ENCODE results near the gene NAPA. TPM values are rescaled to one million over a fixed set of nuclear protein-coding genes. Genes with fewer than 3 reads are reported as not detected.

The NAPA gene
- total RNA-seq, 3 donors from 2014 or later, result 109 to 145 (median 124) TPM

DNA sequence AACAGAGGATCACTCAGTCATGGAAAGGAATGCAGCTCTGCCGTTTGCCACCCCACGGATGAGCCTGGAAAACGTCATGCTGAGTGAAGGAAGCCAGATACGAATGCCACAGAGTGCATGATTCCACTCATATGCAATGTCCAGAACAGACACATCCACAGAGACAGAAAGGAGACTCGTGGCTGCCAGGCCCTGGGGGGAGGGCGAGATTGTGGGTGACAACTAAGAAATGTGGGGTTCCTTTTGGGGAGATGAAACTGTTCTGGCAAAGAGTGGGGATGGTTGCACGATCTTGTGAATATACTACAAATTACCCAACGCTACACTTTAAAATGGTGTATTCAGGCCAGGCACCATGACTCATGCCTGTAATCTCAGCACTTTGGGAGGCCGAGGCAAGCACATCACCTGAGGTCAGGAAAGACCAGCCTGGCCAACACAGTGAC is 27.2 kb upstream of the NAPA start:
- intact Hi-C loops (cut with DNase I, micrococcal nuclease), result no loop called here

DNA sequence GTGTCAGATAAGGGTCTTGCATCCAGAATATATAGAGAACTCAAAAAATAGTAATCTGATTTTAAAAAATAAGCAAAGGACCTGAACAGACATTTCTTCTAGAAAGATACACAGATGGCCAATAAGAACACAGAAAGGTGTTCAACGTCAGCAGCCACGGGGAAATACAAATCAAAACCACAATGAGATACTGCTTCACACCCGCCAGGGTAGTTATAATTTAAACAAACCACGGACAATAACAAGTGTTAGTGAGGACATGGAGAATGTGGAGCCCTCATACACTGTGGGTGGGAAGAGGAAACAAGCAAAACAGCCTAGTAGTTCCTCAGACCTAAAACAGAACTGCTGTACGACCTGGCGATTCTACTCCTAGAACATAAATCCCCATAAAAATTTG is 26.7 kb upstream of the NAPA start:
- no peak for DNase-seq
- TF ChIP-seq, protein P1, sequence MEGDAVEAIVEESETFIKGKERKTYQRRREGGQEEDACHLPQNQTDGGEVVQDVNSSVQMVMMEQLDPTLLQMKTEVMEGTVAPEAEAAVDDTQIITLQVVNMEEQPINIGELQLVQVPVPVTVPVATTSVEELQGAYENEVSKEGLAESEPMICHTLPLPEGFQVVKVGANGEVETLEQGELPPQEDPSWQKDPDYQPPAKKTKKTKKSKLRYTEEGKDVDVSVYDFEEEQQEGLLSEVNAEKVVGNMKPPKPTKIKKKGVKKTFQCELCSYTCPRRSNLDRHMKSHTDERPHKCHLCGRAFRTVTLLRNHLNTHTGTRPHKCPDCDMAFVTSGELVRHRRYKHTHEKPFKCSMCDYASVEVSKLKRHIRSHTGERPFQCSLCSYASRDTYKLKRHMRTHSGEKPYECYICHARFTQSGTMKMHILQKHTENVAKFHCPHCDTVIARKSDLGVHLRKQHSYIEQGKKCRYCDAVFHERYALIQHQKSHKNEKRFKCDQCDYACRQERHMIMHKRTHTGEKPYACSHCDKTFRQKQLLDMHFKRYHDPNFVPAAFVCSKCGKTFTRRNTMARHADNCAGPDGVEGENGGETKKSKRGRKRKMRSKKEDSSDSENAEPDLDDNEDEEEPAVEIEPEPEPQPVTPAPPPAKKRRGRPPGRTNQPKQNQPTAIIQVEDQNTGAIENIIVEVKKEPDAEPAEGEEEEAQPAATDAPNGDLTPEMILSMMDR (IDR thresholded peaks at IDR 0.05), result no peak
- intact Hi-C loops (cut with DNase I, micrococcal nuclease), result no loop called here
- Histone ChIP-seq H3K36me3 (ENCODE audit: low read depth) (no peaks in the 10 kb centered on the region), H3K9me3 (no peaks in the 10 kb centered on the region), H3K4me3 (no peak overlapping the region), H3K4me1 (ENCODE audit: low read depth) (peaks cover 4% of the 10 kb centered on the region)
- ATAC-seq, result peak; percentile 60

More for the DNA sequence above, 27.2 kb upstream of the NAPA start:
- DNase-seq (no peak), ATAC-seq (no peak)
- no peaks in the 10 kb centered on the region for H3K36me3 ChIP-seq (ENCODE audit: low read depth)
- TF ChIP-seq, protein P1 (IDR thresholded peaks at IDR 0.05), result no peak
- peaks cover 4% of the 10 kb centered on the region for H3K4me1 ChIP-seq (ENCODE audit: low read depth)
- H3K9me3 ChIP-seq, result no peaks in the 10 kb centered on the region
- H3K4me3 ChIP-seq, result no peak overlapping the region

- intact Hi-C loops (cut with DNase I, micrococcal nuclease), result no loop called here
- TF ChIP-seq, protein P1 (IDR thresholded peaks at IDR 0.05), result no peak
- Histone ChIP-seq H3K4me1 (ENCODE audit: low read depth) (peaks cover 4% of the 10 kb centered on the region), H3K4me3 (no peak overlapping the region), H3K36me3 (ENCODE audit: low read depth) (no peaks in the 10 kb centered on the region), H3K9me3 (no peaks in the 10 kb centered on the region)
- DNase-seq, result no peak
- ATAC-seq, result no peak
Measured at GRCh38 chr19:47540748-47541147, 25.9 kb upstream of the NAPA start.

DNA sequence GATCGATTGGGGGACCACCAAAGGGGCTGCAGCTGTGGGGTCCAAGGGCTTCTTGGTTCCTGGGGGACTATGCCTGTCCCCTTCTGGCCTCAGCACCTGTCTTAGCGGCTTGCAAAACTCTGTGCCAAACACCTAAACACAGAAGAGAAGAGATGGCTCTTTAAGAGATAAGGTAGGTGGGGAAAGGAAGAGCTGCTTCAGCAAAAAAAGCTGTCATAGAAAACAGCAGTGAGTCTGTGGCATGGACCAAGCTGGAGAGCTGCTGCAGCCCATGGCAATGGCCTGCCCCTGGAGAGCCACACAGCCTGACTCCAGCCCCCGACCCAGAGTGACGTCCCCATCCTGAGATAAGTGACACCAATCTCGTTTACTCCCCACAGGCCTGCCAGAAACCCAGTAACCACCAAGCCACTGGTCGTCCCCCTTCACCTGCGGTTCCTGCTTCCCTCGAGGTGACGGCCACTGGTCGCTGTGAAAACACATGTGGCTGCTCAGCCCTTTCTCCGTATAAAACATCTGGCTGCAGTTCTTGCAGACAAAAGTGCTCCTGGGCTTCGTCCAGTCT is 25.0 kb upstream of the NAPA start:
- no peaks in the 10 kb centered on the region for H3K4me1 ChIP-seq (ENCODE audit: low read depth)
- H3K9me3 ChIP-seq, result no peaks in the 10 kb centered on the region
- DNase-seq, result no peak
- ATAC-seq, result no peak
- intact Hi-C loops (cut with DNase I, micrococcal nuclease), result no loop called here
- TF ChIP-seq, protein P1 (IDR thresholded peaks at IDR 0.05), result no peak
- H3K4me3 ChIP-seq, result no peak overlapping the region
- no peaks in the 10 kb centered on the region for H3K36me3 ChIP-seq (ENCODE audit: low read depth)

- no peak for ATAC-seq
- DNase-seq, result no peak
- Histone ChIP-seq H3K9me3 (no peaks in the 10 kb centered on the region), H3K36me3 (ENCODE audit: low read depth) (no peaks in the 10 kb centered on the region), H3K4me1 (ENCODE audit: low read depth) (no peaks in the 10 kb centered on the region), H3K4me3 (no peak overlapping the region)
- intact Hi-C loops (cut with DNase I, micrococcal nuclease), result no loop called here
- TF ChIP-seq, protein P1 (IDR thresholded peaks at IDR 0.05), result no peak
Measured at GRCh38 chr19:47538812-47539211, 23.9 kb upstream of the NAPA start.

GRCh38 chr19:47537493-47537892 is 22.6 kb upstream of the NAPA start:
- DNase-seq (no peak), ATAC-seq (no peak)
- Histone ChIP-seq H3K9me3 (no peaks in the 10 kb centered on the region), H3K4me1 (ENCODE audit: low read depth) (no peaks in the 10 kb centered on the region), H3K4me3 (no peak overlapping the region), H3K36me3 (ENCODE audit: low read depth) (no peaks in the 10 kb centered on the region)
- intact Hi-C loops (cut with DNase I, micrococcal nuclease), result no loop called here
- TF ChIP-seq, protein P1 (IDR thresholded peaks at IDR 0.05), result no peak

All from mucosa of descending colon (tissue), 3 donors.